Panc1 (cell line): Measurements from ENCODE around the gene GHRHR.

Experiments
- CTCF ChIP-seq: fragments of 450-650 bp; IDR thresholded peaks from 2 replicates; pipeline ENCODE4 v1.5.1; 2017; ENCODE audit warnings: mild to moderate bottlenecking
- TCF7L2 ChIP-seq: IDR thresholded peaks from 2 replicates; pipeline ENCODE4 v1.6.1; 2011; ENCODE audit warnings: mild to moderate bottlenecking, low read depth, low read length, inconsistent platforms

GRCh38 chr7:30973292-30973691 is 9.5 kb downstream of the GHRHR start:
- TF ChIP-seq CTCF (no peak), TCF7L2 (no peak)
